ENCODE results near the gene TMC6. TPM values are rescaled to one million over a fixed set of nuclear protein-coding genes. Genes with fewer than 3 reads are reported as not detected.

Gene TMC6
- total RNA-seq, 5 donors from 2014 or later (not counting 1 experiment from before 2014, with no cell fraction given): 616 to 847 (median 698) TPM

DNA sequence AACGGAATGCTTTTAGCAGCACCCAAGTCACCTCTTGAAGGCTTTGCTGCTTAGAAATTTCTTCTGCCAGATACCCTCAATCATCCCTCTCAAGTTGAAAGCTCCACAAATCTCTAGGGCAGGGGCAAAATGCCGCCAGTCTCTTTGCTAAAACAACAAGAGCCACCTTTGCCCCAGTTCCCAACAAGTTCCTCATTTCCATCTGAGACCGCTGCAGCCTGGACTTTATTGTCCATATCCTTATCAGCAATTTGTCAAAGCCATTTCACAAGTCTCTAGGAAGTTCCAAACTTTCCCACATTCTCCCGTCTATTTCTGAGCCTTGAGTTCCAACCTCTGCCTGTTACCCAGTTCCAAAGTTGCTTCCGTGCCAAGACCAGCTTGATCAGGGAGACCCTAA is 27.4 kb downstream of the TMC6 start:
- POLR2A ChIA-PET: no interaction called here
- Mint-ChIP-seq H3K4me3 (no peak overlapping the region), H3K27me3 (no peaks in the 10 kb centered on the region), H3K27ac (peak overlapping the region; percentile 23 to 41), H3K9me3 (no peaks in the 10 kb centered on the region), H3K4me1 (no peaks in the 10 kb centered on the region), H3K36me3 (peaks cover 65% of the 10 kb centered on the region)
- Histone ChIP-seq H3K4me1 (ENCODE audit: control insufficient read depth in 1 of 2, extremely low read depth in 1 of 2, insufficient read depth in 2 of 2, low read length in 2 of 2) (no peaks in the 10 kb centered on the region), H3K36me3 (ENCODE audit: control insufficient read depth in 2 of 2, extremely low read depth in 1 of 2, insufficient read depth in 1 of 2, low read length in 1 of 2) (peaks cover 47 to 90% of the 10 kb centered on the region in 2 donors), H3K27me3 (replicated peaks in 1 of 2; ENCODE audit: control insufficient read depth in 2 of 2, extremely low read depth in 1 of 2, insufficient read depth in 2 of 2, low read length in 1 of 2) (no peaks in the 10 kb centered on the region), H3K27ac (ENCODE audit: low read length) (no peak overlapping the region), H3K9me3 (no peaks in the 10 kb centered on the region), H3K4me3 (ENCODE audit: control insufficient read depth in 1 of 2, extremely low read depth in 1 of 2, low read length in 1 of 2) (no peak overlapping the region)
- DNase-seq: no peak
- ATAC-seq (replicated peaks in 1 of 4): no peak
- 98% methylated on average over 4 of the region's 5 CpGs for WGBS (ENCODE audit: insufficient coverage)
- CTCF ChIA-PET: no interaction called here

DNA sequence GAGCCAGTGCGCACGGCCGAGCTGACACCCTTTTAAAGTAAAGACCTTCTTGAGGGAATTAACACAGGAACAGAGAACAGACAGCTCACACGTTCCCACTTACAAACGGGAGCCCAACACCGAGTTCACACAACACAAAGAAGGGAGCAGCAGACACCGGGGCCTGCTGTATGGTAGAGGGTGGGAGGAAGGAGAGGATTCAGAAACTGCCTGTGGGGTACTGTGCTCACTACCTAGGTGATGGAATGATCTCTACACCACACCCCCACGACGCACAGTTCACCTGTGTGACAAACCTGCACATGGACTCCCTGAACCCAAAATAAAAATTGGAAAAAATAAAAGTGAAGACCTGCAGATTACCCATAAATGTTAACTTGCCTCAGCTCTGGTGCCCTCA is 32.5 kb downstream of the TMC6 start:
- DNase-seq (no peak), ATAC-seq (replicated peaks in 1 of 4) (no peak)
- Mint-ChIP-seq H3K27me3 (no peaks in the 10 kb centered on the region), H3K27ac (no peak overlapping the region), H3K9me3 (no peaks in the 10 kb centered on the region), H3K4me1 (no peaks in the 10 kb centered on the region), H3K4me3 (no peak overlapping the region), H3K36me3 (peaks cover 76% of the 10 kb centered on the region)
- H3K27me3 ChIP-seq (replicated peaks in 1 of 2; ENCODE audit: control insufficient read depth in 2 of 2, extremely low read depth in 1 of 2, insufficient read depth in 2 of 2, low read length in 1 of 2): no peaks in the 10 kb centered on the region
- H3K36me3 ChIP-seq (ENCODE audit: control insufficient read depth in 2 of 2, extremely low read depth in 1 of 2, insufficient read depth in 1 of 2, low read length in 1 of 2): peaks cover 38 to 95% of the 10 kb centered on the region in 2 donors
- 100% methylated on average over 3 of the region's 9 CpGs for WGBS (ENCODE audit: insufficient coverage)
- H3K4me1 ChIP-seq (ENCODE audit: control insufficient read depth in 1 of 2, extremely low read depth in 1 of 2, insufficient read depth in 2 of 2, low read length in 2 of 2): no peaks in the 10 kb centered on the region
- H3K9me3 ChIP-seq: no peaks in the 10 kb centered on the region
- no peak overlapping the region for H3K27ac ChIP-seq (ENCODE audit: low read length)
- no peak overlapping the region for H3K4me3 ChIP-seq (ENCODE audit: control insufficient read depth in 1 of 2, extremely low read depth in 1 of 2, low read length in 1 of 2)
- CTCF ChIA-PET: no interaction called here
- POLR2A ChIA-PET: no interaction called here

- Histone ChIP-seq H3K9me3 (no peaks in the 10 kb centered on the region), H3K4me1 (ENCODE audit: control insufficient read depth in 1 of 2, extremely low read depth in 1 of 2, insufficient read depth in 2 of 2, low read length in 2 of 2) (no peaks in the 10 kb centered on the region), H3K27me3 (replicated peaks in 1 of 2; ENCODE audit: control insufficient read depth in 2 of 2, extremely low read depth in 1 of 2, insufficient read depth in 2 of 2, low read length in 1 of 2) (no peaks in the 10 kb centered on the region), H3K36me3 (ENCODE audit: control insufficient read depth in 2 of 2, extremely low read depth in 1 of 2, insufficient read depth in 1 of 2, low read length in 1 of 2) (peaks cover 33 to 97% of the 10 kb centered on the region in 2 donors), H3K27ac (ENCODE audit: low read length) (no peak overlapping the region), H3K4me3 (ENCODE audit: control insufficient read depth in 1 of 2, extremely low read depth in 1 of 2, low read length in 1 of 2) (no peak overlapping the region)
- Mint-ChIP-seq H3K9me3 (no peaks in the 10 kb centered on the region), H3K4me3 (no peak overlapping the region), H3K27ac (peak overlapping the region in 1 of 2 donors; percentile 36), H3K27me3 (no peaks in the 10 kb centered on the region), H3K36me3 (peaks cover 76% of the 10 kb centered on the region), H3K4me1 (no peaks in the 10 kb centered on the region)
- no peak for DNase-seq
- CTCF ChIA-PET: interaction anchor here in 1 of 2 donors (0.5 to 1.7 kb wide), 2 partner anchors 10 to 108 kb away, joined by 3 to 4 read pairs; no protein-coding TSS in a partner anchor
- 98% methylated on average over 4 of the region's 6 CpGs for WGBS (ENCODE audit: insufficient coverage)
- no peak for ATAC-seq (replicated peaks in 1 of 4)
- POLR2A ChIA-PET: no interaction called here
Observed at GRCh38 chr17:78095035-78095434, 33.5 kb downstream of the TMC6 start.

GRCh38 chr17:78092794-78093324 is 35.7 kb downstream of the TMC6 start:
- Histone ChIP-seq H3K9me3 (no peaks in the 10 kb centered on the region), H3K4me3 (ENCODE audit: control insufficient read depth in 1 of 2, extremely low read depth in 1 of 2, low read length in 1 of 2) (no peak overlapping the region), H3K27me3 (replicated peaks in 1 of 2; ENCODE audit: control insufficient read depth in 2 of 2, extremely low read depth in 1 of 2, insufficient read depth in 2 of 2, low read length in 1 of 2) (no peaks in the 10 kb centered on the region), H3K27ac (ENCODE audit: low read length) (no peak overlapping the region), H3K4me1 (ENCODE audit: control insufficient read depth in 1 of 2, extremely low read depth in 1 of 2, insufficient read depth in 2 of 2, low read length in 2 of 2) (no peaks in the 10 kb centered on the region), H3K36me3 (ENCODE audit: control insufficient read depth in 2 of 2, extremely low read depth in 1 of 2, insufficient read depth in 1 of 2, low read length in 1 of 2) (peaks cover 33 to 93% of the 10 kb centered on the region in 2 donors)
- ChIA-PET CTCF (interaction anchor here in 1 of 2 donors (0.6 kb wide), 1 partner anchor 681 kb away, joined by 6 read pairs; no protein-coding TSS in a partner anchor), POLR2A (no interaction called here)
- Mint-ChIP-seq H3K9me3 (no peaks in the 10 kb centered on the region), H3K4me1 (peaks cover 0 to 3% (median 0%) of the 10 kb centered on the region in 3 donors), H3K36me3 (peaks cover 66% of the 10 kb centered on the region), H3K27ac (no peak overlapping the region), H3K4me3 (no peak overlapping the region), H3K27me3 (no peaks in the 10 kb centered on the region)
- ATAC-seq (replicated peaks in 1 of 4): no peak
- no peak for DNase-seq
- 98% methylated on average over 5 of the region's 6 CpGs for WGBS (ENCODE audit: insufficient coverage)

DNA sequence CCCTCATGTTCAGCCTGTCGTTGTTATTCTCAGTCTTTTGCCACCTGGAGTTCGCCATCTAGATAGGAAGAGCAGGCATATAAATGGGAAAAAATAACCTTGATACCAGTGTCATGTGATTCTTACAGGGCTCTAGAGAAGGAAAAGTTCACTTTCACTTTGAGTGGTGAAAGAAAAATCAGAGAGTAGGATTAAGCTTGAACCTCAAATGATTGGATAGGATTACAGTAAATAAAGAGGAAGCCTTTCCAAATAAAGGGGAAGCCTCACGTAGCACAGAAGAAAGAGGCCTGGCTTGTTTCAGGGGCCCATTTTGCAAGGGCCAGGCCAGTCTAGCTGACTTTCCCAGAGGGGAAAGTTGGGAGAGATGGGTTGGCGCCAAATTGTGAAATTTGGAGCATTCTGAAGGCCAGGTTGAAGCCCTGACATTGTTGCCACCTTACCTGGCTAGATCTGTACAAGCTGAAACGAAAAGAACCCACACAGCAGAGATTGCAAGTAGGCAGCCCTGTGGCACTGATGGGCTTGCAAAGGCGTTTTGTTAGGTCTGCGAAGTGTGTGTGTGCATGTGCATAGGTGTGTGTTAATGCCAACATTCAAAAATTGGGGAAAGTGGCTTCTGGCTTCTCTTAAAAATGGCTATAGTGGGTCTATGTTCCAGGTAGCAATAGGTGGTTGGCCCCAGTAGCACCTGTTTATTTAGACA is 38.8 kb downstream of the TMC6 start:
- Histone ChIP-seq H3K4me3 (ENCODE audit: control insufficient read depth in 1 of 2, extremely low read depth in 1 of 2, low read length in 1 of 2) (no peak overlapping the region), H3K4me1 (ENCODE audit: control insufficient read depth in 1 of 2, extremely low read depth in 1 of 2, insufficient read depth in 2 of 2, low read length in 2 of 2) (no peaks in the 10 kb centered on the region), H3K9me3 (no peaks in the 10 kb centered on the region), H3K27me3 (replicated peaks in 1 of 2; ENCODE audit: control insufficient read depth in 2 of 2, extremely low read depth in 1 of 2, insufficient read depth in 2 of 2, low read length in 1 of 2) (no peaks in the 10 kb centered on the region), H3K27ac (ENCODE audit: low read length) (no peak overlapping the region), H3K36me3 (ENCODE audit: control insufficient read depth in 2 of 2, extremely low read depth in 1 of 2, insufficient read depth in 1 of 2, low read length in 1 of 2) (peaks cover 20 to 89% of the 10 kb centered on the region in 2 donors)
- Mint-ChIP-seq H3K36me3 (peaks cover 59% of the 10 kb centered on the region), H3K4me1 (peaks cover 0 to 3% (median 0%) of the 10 kb centered on the region in 3 donors), H3K9me3 (no peaks in the 10 kb centered on the region), H3K27me3 (no peaks in the 10 kb centered on the region), H3K27ac (peak overlapping the region; percentile 5 to 79), H3K4me3 (no peak overlapping the region)
- no peak for ATAC-seq (replicated peaks in 1 of 4)
- no peak for DNase-seq
- ChIA-PET CTCF (no interaction called here), POLR2A (no interaction called here)
- 91% methylated on average over 6 of the region's 7 CpGs for WGBS (ENCODE audit: insufficient coverage)

- H3K36me3 Mint-ChIP-seq: peaks cover 53% of the 10 kb centered on the region
- H3K27me3 ChIP-seq (replicated peaks in 1 of 2; ENCODE audit: control insufficient read depth in 2 of 2, extremely low read depth in 1 of 2, insufficient read depth in 2 of 2, low read length in 1 of 2): no peaks in the 10 kb centered on the region
- H3K9me3 Mint-ChIP-seq: no peaks in the 10 kb centered on the region
- H3K9me3 ChIP-seq: no peaks in the 10 kb centered on the region
- DNase-seq (no peak), ATAC-seq (replicated peaks in 1 of 4) (no peak)
- WGBS (ENCODE audit: insufficient coverage): 100% methylated on average over 1 of the region's 1 CpG
- no peak overlapping the region for H3K4me3 Mint-ChIP-seq
- no peaks in the 10 kb centered on the region for H3K4me1 ChIP-seq (ENCODE audit: control insufficient read depth in 1 of 2, extremely low read depth in 1 of 2, insufficient read depth in 2 of 2, low read length in 2 of 2)
- H3K27ac Mint-ChIP-seq: peak overlapping the region; percentile 19 to 49
- ChIA-PET POLR2A (interaction anchor here (0.5 to 0.6 kb wide), 4 partner anchors 18 to 1780 kb away, joined by 3 to 7 read pairs (median 4); no protein-coding TSS in a partner anchor), CTCF (interaction anchor here (0.6 kb wide), 2 partner anchors 69 to 544 kb away, joined by 3 read pairs; no protein-coding TSS in a partner anchor)
- H3K4me1 Mint-ChIP-seq: peaks cover 0 to 3% (median 0%) of the 10 kb centered on the region in 3 donors
- peaks cover 18 to 86% of the 10 kb centered on the region in 2 donors for H3K36me3 ChIP-seq (ENCODE audit: control insufficient read depth in 2 of 2, extremely low read depth in 1 of 2, insufficient read depth in 1 of 2, low read length in 1 of 2)
- no peak overlapping the region for H3K4me3 ChIP-seq (ENCODE audit: control insufficient read depth in 1 of 2, extremely low read depth in 1 of 2, low read length in 1 of 2)
- no peak overlapping the region for H3K27ac ChIP-seq (ENCODE audit: low read length)
- no peaks in the 10 kb centered on the region for H3K27me3 Mint-ChIP-seq
Observed at GRCh38 chr17:78088529-78088928, 40.0 kb downstream of the TMC6 start.

Data from T-cell (primary cell).